Liver (tissue), 3 donors: ENCODE data around the gene RAD51B.

ENCODE experiments used
- CTCF ChIP-seq: fragments of 150-350 bp; IDR thresholded peaks from 2 replicates; pipeline ENCODE4 v1.5.1; 2017; ENCODE audit warnings: improper control_type of control experiment, low read depth, low read length; ENCODE audit not compliant: missing input control
- GABPA ChIP-seq, 2 donors: IDR thresholded peaks in 1 of 2; conservative IDR thresholded peaks in 1 of 2; 2 replicates each; pipeline ENCODE4 v1.6.1; 2016; ENCODE audit warnings: antibody characterized with exemption in 2 of 2, mild to moderate bottlenecking in 1 of 2, moderate library complexity in 1 of 2
- donor health status: healthy.
- donor health status: healthy.

- TF ChIP-seq GABPA (IDR thresholded peaks at IDR 0.05 in 1 of 2, conservative IDR thresholded peaks at IDR 0.05 in 1 of 2) (no peak), CTCF (no peak)
These were observed 696.8 kb downstream of the RAD51B start for GRCh38 chr14:68516342-68516741.
